ENCODE data around the gene ZNF708. TPM values are rescaled to one million over a fixed set of nuclear protein-coding genes. Genes with fewer than 3 reads are reported as not detected.
"Not testable (repeated sequence)": the region's sequence is repeated elsewhere in the genome, so short reads cannot be mapped to it uniquely, and the experiment has no call there.

Gene ZNF708
- 10 to 100 TPM; 17.2 to 21.2 TPM for total RNA-seq
- 2.1 TPM for polyA plus RNA-seq (ENCODE audit: insufficient read depth, low read depth, low replicate concordance)
- long read RNA-seq, donor 1, full-length matches to known transcripts: 5 of 5 reads
- long read RNA-seq, donor 1, partial matches to known transcripts: 0 of 5 reads
- long read RNA-seq, donor 1, other reads (novel, unspliced or antisense): 0 of 5 reads
- long read RNA-seq, donor 2, full-length matches to known transcripts: 8 of 8 reads
- long read RNA-seq, donor 2, partial matches to known transcripts: 0 of 8 reads
- long read RNA-seq, donor 2, other reads (novel, unspliced or antisense): 0 of 8 reads

GRCh38 chr19:21328885-21329605 is at the start of gene ZNF708:
Gene ZNF708, minus strand, starts transcription at chr19:21329410. Its CDS starts 198 bp downstream, at chr19:21329212.
- H3K9me3 ChIP-seq: no peaks in the 10 kb centered on the region
- 0% methylated on average over 17 to 32 of the region's 32 CpGs for WGBS, 2 donors
- intact Hi-C loops (cut with DNase I; ENCODE audit: low total_unique reads): no loop called here
- H3K27ac ChIP-seq: peak within 1 kb of the TSS; percentile 88 to 92
- peak; percentile 95 for DNase-seq
- no peak for TF ChIP-seq CTCF (IDR thresholded peaks at IDR 0.05)
- peak; percentile 55 for TF ChIP-seq POLR2A (IDR thresholded peaks at IDR 0.05)
- no peaks in the 10 kb centered on the region for H3K36me3 ChIP-seq (ENCODE audit: low read depth, missing control alignments)
- H3K4me1 ChIP-seq: no peaks in the 10 kb centered on the region
- H3K27me3 ChIP-seq: no peaks in the 10 kb centered on the region
- peak within 1 kb of the TSS; percentile 71 to 90 for H3K4me3 ChIP-seq

- 88 to 89% methylated on average over 3 of the region's 3 CpGs for WGBS, 2 donors
- intact Hi-C loops (cut with DNase I; ENCODE audit: low total_unique reads): no loop called here
- DNase-seq: no peak
- Histone ChIP-seq H3K9me3 (no peaks in the 10 kb centered on the region), H3K4me1 (no peaks in the 10 kb centered on the region), H3K27ac (no peak overlapping the region), H3K36me3 (ENCODE audit: low read depth, missing control alignments) (no peaks in the 10 kb centered on the region), H3K4me3 (no peak overlapping the region), H3K27me3 (no peaks in the 10 kb centered on the region)
- TF ChIP-seq CTCF (IDR thresholded peaks at IDR 0.05) (no peak), POLR2A (IDR thresholded peaks at IDR 0.05) (no peak)
Observed at GRCh38 chr19:21362291-21362690, 33.1 kb upstream of the ZNF708 start.

- H3K4me1 ChIP-seq: no peaks in the 10 kb centered on the region
- intact Hi-C loops (cut with DNase I; ENCODE audit: low total_unique reads): no loop called here
- H3K4me3 ChIP-seq: peak within 1 kb of the TSS; percentile 70 to 77
- WGBS, 2 donors: 0% methylated on average over 10 to 36 of the region's 36 CpGs
- H3K27ac ChIP-seq: peak within 1 kb of the TSS; percentile 74 to 86
- H3K36me3 ChIP-seq (ENCODE audit: low read depth, missing control alignments): no peaks in the 10 kb centered on the region
- H3K27me3 ChIP-seq: no peaks in the 10 kb centered on the region
- H3K9me3 ChIP-seq: no peaks in the 10 kb centered on the region
- no peak for TF ChIP-seq CTCF (IDR thresholded peaks at IDR 0.05)
- TF ChIP-seq POLR2A (IDR thresholded peaks at IDR 0.05): no peak
- DNase-seq: peak; percentile 97
Observed at GRCh38 chr19:21358768-21359451, 29.7 kb upstream of the ZNF708 start, which contains the start of gene ZNF738. Gene ZNF738, plus strand, starts transcription at chr19:21359000. Its CDS starts 141 bp downstream, at chr19:21359141.

GRCh38 chr19:21352830-21353229 is 23.6 kb upstream of the ZNF708 start:
- WGBS, 2 donors: 45 to 89% methylated on average over 1 of the region's 2 CpGs
- H3K36me3 ChIP-seq (ENCODE audit: low read depth, missing control alignments): no peaks in the 10 kb centered on the region
- no peak overlapping the region for H3K27ac ChIP-seq
- TF ChIP-seq CTCF (IDR thresholded peaks at IDR 0.05) (no peak), POLR2A (IDR thresholded peaks at IDR 0.05) (no peak)
- no peaks in the 10 kb centered on the region for H3K4me1 ChIP-seq
- DNase-seq: no peak
- H3K9me3 ChIP-seq: no peaks in the 10 kb centered on the region
- H3K4me3 ChIP-seq: no peak overlapping the region
- no peaks in the 10 kb centered on the region for H3K27me3 ChIP-seq
- intact Hi-C loops (cut with DNase I; ENCODE audit: low total_unique reads): no loop called here

GRCh38 chr19:21344841-21345240 is 15.6 kb upstream of the ZNF708 start:
- DNase-seq; intact Hi-C loops (cut with DNase I; ENCODE audit: low total_unique reads); H3K36me3 ChIP-seq (ENCODE audit: low read depth, missing control alignments); H3K4me3 ChIP-seq; H3K27me3 ChIP-seq; H3K4me1 ChIP-seq; H3K27ac ChIP-seq; H3K9me3 ChIP-seq: not testable (repeated sequence)
- 48 to 50% methylated on average over 2 of the region's 2 CpGs for WGBS, 2 donors
